Fibroblast of lung (primary cell): ENCODE measurements around the gene CCR7.

Experiments used
- EZH2 ChIP-seq: IDR thresholded peaks from 2 replicates; pipeline ENCODE4 v1.5.1; 2012; ENCODE audit warnings: low read length, control low read depth, mild to moderate bottlenecking; ENCODE audit errors: missing control alignments
- TF ChIP-seq, protein P1 (sequence below), 2 donors: IDR thresholded peaks in 1 of 2; conservative IDR thresholded peaks in 1 of 2; 1 replicate in 1 of 2; 2 replicates in 1 of 2; pipeline ENCODE4 v1.5.1; 2011 to 2012; ENCODE audit warnings: low read length in 2 of 2, control low read depth in 1 of 2, inconsistent platforms in 1 of 2, low read depth in 1 of 2, mild to moderate bottlenecking in 1 of 2

DNA sequence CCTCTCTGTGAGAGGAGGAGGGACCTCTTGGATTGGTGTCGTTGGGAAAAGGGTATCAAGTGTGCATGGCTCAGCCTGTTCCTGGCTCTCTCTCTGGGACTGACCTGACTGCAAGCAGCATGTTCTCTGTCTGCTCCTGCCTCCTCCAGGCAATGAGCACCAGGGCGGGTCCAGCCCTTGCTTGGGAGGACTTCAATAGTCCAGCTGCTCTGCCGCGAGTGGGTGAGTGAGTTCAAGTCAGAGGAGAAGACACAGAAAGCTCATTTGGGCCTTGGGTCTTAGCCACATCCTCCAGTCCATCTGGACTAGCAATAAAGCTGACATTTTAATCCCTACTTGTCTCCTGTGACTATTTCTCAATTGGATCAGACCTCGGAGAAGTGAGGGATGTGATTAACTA, 38.6 kb downstream of the CCR7 start:
- TF ChIP-seq, protein P1, sequence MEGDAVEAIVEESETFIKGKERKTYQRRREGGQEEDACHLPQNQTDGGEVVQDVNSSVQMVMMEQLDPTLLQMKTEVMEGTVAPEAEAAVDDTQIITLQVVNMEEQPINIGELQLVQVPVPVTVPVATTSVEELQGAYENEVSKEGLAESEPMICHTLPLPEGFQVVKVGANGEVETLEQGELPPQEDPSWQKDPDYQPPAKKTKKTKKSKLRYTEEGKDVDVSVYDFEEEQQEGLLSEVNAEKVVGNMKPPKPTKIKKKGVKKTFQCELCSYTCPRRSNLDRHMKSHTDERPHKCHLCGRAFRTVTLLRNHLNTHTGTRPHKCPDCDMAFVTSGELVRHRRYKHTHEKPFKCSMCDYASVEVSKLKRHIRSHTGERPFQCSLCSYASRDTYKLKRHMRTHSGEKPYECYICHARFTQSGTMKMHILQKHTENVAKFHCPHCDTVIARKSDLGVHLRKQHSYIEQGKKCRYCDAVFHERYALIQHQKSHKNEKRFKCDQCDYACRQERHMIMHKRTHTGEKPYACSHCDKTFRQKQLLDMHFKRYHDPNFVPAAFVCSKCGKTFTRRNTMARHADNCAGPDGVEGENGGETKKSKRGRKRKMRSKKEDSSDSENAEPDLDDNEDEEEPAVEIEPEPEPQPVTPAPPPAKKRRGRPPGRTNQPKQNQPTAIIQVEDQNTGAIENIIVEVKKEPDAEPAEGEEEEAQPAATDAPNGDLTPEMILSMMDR (conservative IDR thresholded peaks at IDR 0.05 in 1 of 2, IDR thresholded peaks at IDR 0.05 in 1 of 2; ENCODE audit: low read depth in 1 of 2, low read length in 2 of 2): peak in 1 of 2 donors; percentile 6
- no peak for TF ChIP-seq EZH2
